Measurements from ENCODE around the gene PRELID2. TPM values are rescaled to one million over a fixed set of nuclear protein-coding genes. Genes with fewer than 3 reads are reported as not detected.
A peak's percentile ranks its signal among the peaks of the same experiment; 100 is the strongest.

PRELID2 gene
- total RNA-seq, 1 donor from 2014 or later = 10.2 TPM

DNA sequence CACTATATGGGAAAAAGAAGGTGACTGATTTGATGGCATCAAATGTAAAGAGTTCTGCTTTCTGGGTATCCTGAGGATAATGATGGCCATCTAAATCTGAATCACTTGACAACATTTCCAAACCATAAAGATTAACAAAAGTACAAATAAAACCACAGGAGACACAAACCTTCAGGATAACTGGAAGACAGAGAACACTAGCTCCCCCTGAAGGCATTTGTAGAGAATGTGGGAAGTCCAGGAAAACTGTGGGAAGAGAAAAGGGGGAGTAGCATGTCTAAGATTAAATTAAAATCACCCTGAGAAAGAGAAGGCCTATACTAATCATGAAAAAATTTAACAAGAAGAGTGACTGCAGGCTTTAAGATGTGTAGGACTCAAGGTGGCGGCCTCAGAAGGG, 116.2 kb downstream of the PRELID2 start:
- DNase-seq (no peak), ATAC-seq (no peak)
- TF ChIP-seq, protein P1, sequence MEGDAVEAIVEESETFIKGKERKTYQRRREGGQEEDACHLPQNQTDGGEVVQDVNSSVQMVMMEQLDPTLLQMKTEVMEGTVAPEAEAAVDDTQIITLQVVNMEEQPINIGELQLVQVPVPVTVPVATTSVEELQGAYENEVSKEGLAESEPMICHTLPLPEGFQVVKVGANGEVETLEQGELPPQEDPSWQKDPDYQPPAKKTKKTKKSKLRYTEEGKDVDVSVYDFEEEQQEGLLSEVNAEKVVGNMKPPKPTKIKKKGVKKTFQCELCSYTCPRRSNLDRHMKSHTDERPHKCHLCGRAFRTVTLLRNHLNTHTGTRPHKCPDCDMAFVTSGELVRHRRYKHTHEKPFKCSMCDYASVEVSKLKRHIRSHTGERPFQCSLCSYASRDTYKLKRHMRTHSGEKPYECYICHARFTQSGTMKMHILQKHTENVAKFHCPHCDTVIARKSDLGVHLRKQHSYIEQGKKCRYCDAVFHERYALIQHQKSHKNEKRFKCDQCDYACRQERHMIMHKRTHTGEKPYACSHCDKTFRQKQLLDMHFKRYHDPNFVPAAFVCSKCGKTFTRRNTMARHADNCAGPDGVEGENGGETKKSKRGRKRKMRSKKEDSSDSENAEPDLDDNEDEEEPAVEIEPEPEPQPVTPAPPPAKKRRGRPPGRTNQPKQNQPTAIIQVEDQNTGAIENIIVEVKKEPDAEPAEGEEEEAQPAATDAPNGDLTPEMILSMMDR (IDR thresholded peaks at IDR 0.05) = no peak
- Histone ChIP-seq H3K4me1 (no peaks in the 10 kb centered on the region), H3K4me3 (no peak overlapping the region), H3K27ac (no peak overlapping the region), H3K27me3 (ENCODE audit: low read depth) (no peaks in the 10 kb centered on the region), H3K36me3 (no peaks in the 10 kb centered on the region), H3K9me3 (no peaks in the 10 kb centered on the region)
- intact Hi-C loops (cut with DNase I) = no loop called here

DNA sequence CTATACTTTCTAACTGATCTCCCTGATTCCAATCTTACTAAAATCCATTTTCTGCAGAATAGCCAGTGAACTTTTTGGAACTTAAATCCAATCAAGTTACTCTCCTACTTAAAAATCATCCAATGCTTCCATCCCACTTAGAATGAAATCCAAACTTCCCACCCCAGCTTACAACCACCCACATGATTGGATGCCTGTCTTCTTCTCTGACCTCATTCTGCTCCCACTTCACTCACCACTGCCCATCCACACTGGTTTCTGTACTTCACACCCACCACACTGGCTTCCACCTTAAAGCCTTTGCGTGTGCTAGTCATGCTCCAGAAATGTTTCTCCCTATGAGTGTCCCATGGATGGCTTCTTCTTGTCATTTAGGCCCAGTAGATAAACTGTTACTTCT, 119.7 kb downstream of the PRELID2 start:
- ATAC-seq = no peak
- TF ChIP-seq, protein P1 (IDR thresholded peaks at IDR 0.05) = no peak
- intact Hi-C loops (cut with DNase I) = no loop called here

DNA sequence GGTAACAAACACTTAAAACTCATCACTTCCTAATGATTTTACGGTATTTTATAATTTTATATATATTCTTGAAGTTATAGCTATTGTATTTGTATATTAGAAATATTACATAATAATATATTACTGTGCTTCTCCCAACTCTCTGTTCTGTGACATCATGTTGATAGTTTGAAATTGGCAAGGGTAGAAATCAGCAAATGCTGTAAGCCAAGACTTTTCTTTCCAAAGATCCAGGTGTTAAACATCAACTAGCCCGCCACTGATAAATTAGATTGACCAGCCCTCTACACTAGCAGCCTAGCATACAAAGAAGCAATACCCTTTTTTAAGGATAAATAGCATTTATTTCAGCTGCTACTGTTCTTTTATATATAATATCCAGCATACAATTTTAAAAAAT, 122.9 kb downstream of the PRELID2 start:
- DNase-seq (no peak), ATAC-seq (no peak)
- intact Hi-C loops (cut with DNase I) = no loop called here
- H3K27me3 ChIP-seq (ENCODE audit: low read depth) = no peaks in the 10 kb centered on the region
- H3K4me3 ChIP-seq = no peak overlapping the region
- TF ChIP-seq, protein P1 (IDR thresholded peaks at IDR 0.05) = no peak
- H3K4me1 ChIP-seq = no peaks in the 10 kb centered on the region
- no peaks in the 10 kb centered on the region for H3K36me3 ChIP-seq
- H3K27ac ChIP-seq = no peak overlapping the region
- H3K9me3 ChIP-seq = no peaks in the 10 kb centered on the region

More for the DNA sequence above, 119.7 kb downstream of the PRELID2 start:
- Histone ChIP-seq H3K4me1 (no peaks in the 10 kb centered on the region), H3K9me3 (no peaks in the 10 kb centered on the region), H3K27me3 (ENCODE audit: low read depth) (no peaks in the 10 kb centered on the region), H3K4me3 (no peak overlapping the region), H3K27ac (no peak overlapping the region), H3K36me3 (no peaks in the 10 kb centered on the region)
- no peak for DNase-seq

DNA sequence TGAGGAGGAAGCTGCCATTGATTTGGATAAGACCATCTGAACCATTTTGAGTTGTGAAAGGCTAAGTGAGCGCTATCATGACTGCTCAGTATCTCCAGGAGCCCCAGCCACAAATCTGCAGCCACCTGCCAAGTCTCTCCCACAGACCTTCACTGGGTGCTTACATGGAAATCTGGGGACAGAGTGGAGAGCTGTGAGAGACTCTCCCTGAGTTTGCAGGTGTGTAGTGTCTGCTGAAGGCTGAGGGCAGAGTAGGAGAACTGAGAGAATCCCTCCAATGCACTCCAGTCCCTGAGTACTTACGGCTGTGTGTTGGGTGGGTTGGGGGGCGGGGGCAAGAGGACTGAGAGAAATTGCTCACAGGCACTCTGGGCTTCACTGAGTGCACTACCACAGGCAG, 123.7 kb downstream of the PRELID2 start:
- Histone ChIP-seq H3K4me1 (no peaks in the 10 kb centered on the region), H3K9me3 (no peaks in the 10 kb centered on the region), H3K27ac (no peak overlapping the region), H3K4me3 (no peak overlapping the region), H3K27me3 (ENCODE audit: low read depth) (no peaks in the 10 kb centered on the region), H3K36me3 (no peaks in the 10 kb centered on the region)
- intact Hi-C loops (cut with DNase I) = no loop called here
- DNase-seq = no peak
- peak in 1 of 2 donors; percentile 23 for ATAC-seq
- TF ChIP-seq, protein P1 (IDR thresholded peaks at IDR 0.05) = no peak

Other genes with a start within 250 kb of the PRELID2 start
- gene GRXCR2, start 37.7 kb upstream of the PRELID2 start, total RNA-seq = not detected
- 11.5 TPM for gene SH3RF2, start 101.2 kb upstream of the PRELID2 start, total RNA-seq

Data from lower lobe of right lung (tissue), 2 donors.